GM21529 (cell line): ENCODE data around the gene TRIM41.
"Not testable (repeated sequence)": the region's sequence is repeated elsewhere in the genome, so short reads cannot be mapped to it uniquely, and the experiment has no call there.

Experiments used
- ATAC-seq: cut with Tn5 transposase; IDR thresholded peaks from one replicate; pipeline ENCODE4 v1.9.1; 2021; ENCODE audit not compliant: unreplicated experiment

Gene TRIM41

DNA sequence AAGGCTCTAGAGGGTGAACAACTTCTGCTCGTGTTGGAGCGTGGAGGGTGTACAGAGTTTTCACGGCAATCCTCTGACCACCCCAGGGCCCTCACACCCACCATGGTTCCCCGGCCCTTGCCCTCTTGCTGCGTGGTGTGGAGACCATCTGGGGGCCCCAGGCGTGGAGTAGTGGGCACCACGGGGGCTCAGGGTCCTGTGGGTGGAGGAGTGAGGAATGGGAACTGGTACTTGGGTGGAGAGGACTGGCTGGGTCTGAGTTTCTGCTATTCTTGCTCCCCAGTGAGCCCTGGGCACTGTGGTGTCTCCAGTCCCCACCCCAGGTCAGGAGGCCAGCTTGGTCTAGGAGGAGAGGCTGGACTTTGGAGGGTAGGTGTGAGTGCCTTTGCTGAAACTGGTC lies 59.8 kb downstream of the TRIM41 start:
- no peak for ATAC-seq

DNA sequence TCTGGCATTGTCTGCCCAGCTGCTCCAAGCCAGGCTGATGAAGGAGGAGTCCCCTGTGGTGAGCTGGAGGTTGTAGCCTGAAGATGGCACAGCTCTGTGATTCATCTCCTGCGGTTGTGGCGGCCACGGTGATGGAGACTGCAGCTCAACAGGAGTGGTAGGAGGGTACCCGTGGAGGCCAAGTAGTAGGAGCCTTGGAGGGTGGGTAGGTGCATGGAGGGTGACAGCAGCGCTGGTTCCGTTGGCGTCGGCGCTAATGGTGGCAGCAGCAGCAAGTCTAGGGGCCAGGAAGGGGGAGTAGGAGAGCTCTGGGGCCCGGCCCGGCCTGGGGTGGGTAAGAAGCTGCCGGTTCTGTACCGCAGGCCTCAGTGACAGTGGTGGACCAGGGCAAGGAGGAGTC lies 60.3 kb downstream of the TRIM41 start:
- no peak for ATAC-seq

DNA sequence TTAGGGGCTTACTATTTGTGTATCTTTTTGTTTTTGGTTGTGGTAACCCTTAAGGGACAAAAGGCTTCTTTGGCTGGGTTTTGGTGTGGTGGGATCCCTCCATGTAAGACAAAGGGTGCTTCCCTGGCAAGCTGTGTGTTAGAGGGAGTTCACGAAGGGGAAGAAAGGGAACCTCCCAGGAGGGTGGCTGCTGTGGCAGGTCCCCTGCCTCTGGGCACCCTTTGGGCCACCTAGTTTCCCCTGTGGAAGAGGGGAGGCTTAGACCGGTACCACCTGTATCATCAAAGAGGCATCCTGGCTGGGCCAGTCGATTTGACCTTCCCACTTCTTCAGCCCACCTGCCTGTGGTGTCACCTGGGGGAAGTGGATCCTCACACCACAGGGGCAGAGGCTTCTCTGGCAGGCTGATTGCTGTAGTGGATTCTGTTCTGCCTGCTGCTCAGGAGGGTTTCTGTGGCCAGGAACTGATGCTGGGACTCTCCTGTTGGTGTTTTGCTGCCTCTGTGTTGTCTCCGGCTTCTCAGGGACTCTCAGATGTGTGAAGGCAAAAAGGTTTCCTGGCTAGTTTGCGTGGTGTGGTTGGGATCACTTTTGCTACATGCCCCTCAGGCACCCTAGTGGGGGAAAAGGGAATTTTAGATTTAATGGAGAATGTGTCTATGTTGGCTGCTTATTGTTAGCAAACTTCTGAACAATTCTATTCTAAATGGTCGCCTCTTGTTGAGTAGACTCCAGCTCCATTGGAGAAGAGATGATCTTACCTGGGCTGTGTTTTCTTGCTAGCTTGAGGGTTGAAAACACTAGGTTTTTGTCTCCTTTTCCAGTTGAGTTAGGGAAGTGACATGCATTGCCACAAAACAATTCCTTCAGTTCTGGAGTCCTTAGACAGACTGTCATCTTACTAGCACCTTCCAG lies 61.0 kb downstream of the TRIM41 start:
- ATAC-seq: not testable (repeated sequence)
